Superior temporal gyrus (tissue), 1 donor: ENCODE results near the gene PSMB8.

ENCODE experiments used
- DNase-seq: peaks from one replicate; pipeline ENCODE4 v3.0.0-alpha.2; 2016; ENCODE audit errors: extremely low spot score

Gene PSMB8

GRCh38 chr6:32796848-32797776 lies 46.7 kb downstream of the PSMB8 start:
- peak; percentile 91 for DNase-seq

- DNase-seq: no peak
Observed at GRCh38 chr6:32794510-32794909, 49.3 kb downstream of the PSMB8 start.

GRCh38 chr6:32792901-32793435 lies 50.9 kb downstream of the PSMB8 start:
- no peak for DNase-seq
